ENCODE results near the gene SPR. TPM values are rescaled to one million over a fixed set of nuclear protein-coding genes. Genes with fewer than 3 reads are reported as not detected.

The SPR gene
- total RNA-seq, 8 experiments from 2014 or later = 0.55 to 116 (median 2.6) TPM

DNA sequence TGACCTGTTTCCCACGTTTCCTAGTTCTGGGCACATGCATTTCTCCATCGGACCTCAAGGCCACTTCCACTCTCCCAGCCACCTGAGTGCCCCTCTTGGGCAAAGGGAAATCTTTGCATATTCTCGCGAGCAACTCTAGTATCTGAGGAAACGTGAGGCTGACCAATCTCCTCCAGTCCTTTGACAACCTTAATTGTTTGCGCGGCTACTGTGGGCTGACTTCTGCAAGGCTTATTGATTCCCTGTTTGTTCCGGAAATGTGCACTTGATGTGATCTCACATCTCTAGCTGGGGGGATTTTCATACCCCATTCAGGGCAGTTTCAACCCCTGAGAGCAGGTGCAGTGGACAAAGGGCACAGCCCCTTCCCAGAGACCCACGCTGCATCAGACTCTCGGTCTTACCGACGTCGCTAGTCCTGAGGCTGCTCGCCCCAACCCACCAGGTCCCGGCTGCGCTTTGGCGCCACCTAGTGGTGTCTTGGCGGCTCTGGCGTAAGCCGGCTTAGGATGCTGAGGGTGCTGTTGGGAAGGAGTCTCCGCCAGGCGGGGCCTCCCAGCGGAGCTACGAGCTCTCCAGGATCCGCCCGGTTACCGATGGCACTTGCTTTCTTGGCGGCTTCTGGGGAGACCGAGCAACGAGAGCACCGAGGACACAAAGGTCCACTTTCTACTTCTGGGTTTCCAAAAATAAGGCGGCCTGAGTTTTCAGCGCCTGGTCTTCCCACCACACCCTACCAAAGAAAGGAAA, 24.8 kb upstream of the SPR start:
- in situ Hi-C loops (cut with MboI; ENCODE audit: low pct_unique_long_range_greater_than_20kb in 2 of 9, low sequenced_read_pairs in 9 of 9, unreplicated experiment in 9 of 9) = loop anchor here in 4 of 9 experiments (25.0 kb wide), 2 partner anchors 100 to 1325 kb away; no protein-coding TSS in a partner anchor
- 0 to 32% (median 8%) methylated on average over 2 to 14 of the region's 33 CpGs; no CpG with 5 or more reads in 2 of the 10 experiments for WGBS, 10 experiments
- no peaks in the 10 kb centered on the region for H3K4me1 ChIP-seq (replicated peaks in 1 of 2)
- no peak overlapping the region for H3K27ac ChIP-seq
- H3K4me3 ChIP-seq = peak overlapping the region in 2 of 5 donors; percentile 16 to 23
- ATAC-seq (replicated peaks in 6 of 8) = peak; percentile 98 to 100 (median 99)

DNA sequence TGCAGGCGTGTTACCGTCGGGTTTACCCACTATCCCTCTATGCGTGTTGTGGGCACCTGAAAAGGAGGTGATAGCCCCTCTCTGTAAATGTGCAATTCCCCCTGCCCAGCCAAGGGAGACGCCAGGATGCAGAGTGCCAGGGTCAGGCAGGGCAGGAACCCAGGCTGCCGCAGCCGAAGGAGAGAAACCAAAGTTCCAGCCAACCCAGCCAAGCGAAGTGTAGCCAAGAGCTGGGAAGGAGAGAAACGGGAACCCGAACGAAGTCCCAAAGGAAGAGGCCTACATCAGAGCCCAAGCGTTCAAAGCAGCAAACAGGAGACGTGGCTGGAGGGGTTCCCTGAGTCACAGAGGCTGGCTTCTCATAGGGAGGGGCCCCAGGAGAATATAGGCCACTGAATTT, 24.2 kb upstream of the SPR start:
- ATAC-seq (replicated peaks in 6 of 8) = no peak
- H3K27ac ChIP-seq = no peak overlapping the region
- in situ Hi-C loops (cut with MboI; ENCODE audit: low pct_unique_long_range_greater_than_20kb in 2 of 9, low sequenced_read_pairs in 9 of 9, unreplicated experiment in 9 of 9) = loop anchor here in 4 of 9 experiments (25.0 kb wide), 2 partner anchors 101 to 1326 kb away; no protein-coding TSS in a partner anchor
- no peaks in the 10 kb centered on the region for H3K4me1 ChIP-seq (replicated peaks in 1 of 2)
- no peak overlapping the region for H3K4me3 ChIP-seq
- WGBS, 10 experiments = 20 to 79% (median 65%) methylated on average over 1 to 8 of the region's 13 CpGs; no CpG with 5 or more reads in 2 of the 10 experiments

DNA sequence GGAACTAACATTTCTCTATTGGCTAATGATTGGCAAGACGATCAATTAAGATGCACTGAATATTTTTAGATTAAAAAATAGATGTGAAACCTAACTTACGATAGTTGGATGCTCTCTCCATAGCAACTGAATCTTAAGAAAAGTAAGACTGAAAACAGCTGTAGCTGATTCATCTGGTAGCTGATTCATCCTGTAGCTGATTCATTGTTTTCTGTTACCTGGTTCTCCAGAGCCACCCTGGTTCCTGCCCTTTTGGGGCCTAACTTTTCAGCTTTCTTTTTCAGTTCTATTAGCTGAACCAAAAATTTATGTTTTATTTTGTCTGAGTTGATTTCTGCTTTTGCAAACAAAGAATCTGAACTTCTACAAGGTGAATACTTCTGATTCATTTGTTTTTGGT, 22.7 kb upstream of the SPR start:
- in situ Hi-C loops (cut with MboI; ENCODE audit: low pct_unique_long_range_greater_than_20kb in 2 of 9, low sequenced_read_pairs in 9 of 9, unreplicated experiment in 9 of 9) = loop anchor here in 4 of 9 experiments (25.0 kb wide), 2 partner anchors 102 to 1327 kb away; no protein-coding TSS in a partner anchor
- Histone ChIP-seq H3K4me1 (replicated peaks in 1 of 2) (no peaks in the 10 kb centered on the region), H3K4me3 (no peak overlapping the region), H3K27ac (no peak overlapping the region)
- 0 to 78% (median 29%) methylated on average over 1 to 2 of the region's 2 CpGs; no CpG with 5 or more reads in 1 of the 10 experiments for WGBS, 10 experiments
- peak in 1 of 8 experiments; percentile 8 for ATAC-seq (replicated peaks in 6 of 8)

DNA sequence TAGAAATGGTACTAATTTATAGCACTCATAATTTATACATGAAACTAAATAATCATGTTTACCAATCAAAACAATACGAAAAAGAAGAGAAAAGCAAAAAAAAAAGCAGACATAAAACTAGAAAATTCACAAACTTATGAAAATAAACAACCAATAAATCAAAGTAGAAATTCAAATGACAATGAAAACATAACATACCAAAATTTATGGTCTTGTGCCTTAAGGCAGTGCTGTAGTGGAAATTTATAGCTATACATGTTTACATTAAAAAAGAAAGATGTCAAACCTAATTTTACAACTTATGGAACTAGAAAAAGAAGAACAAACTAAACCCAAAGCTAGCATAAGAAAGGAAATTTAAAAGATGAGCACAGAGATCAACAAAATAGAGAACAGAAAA, 16.1 kb upstream of the SPR start:
- in situ Hi-C loops (cut with MboI; ENCODE audit: low pct_unique_long_range_greater_than_20kb in 2 of 9, low sequenced_read_pairs in 9 of 9, unreplicated experiment in 9 of 9) = loop anchor here in 4 of 9 experiments (25.0 kb wide), 2 partner anchors 109 to 1334 kb away; no protein-coding TSS in a partner anchor
- no peak for ATAC-seq (replicated peaks in 6 of 8)
- Histone ChIP-seq H3K4me1 (replicated peaks in 1 of 2) (no peaks in the 10 kb centered on the region), H3K27ac (no peak overlapping the region), H3K4me3 (no peak overlapping the region)
- 0 to 70% (median 0%) methylated on average over 1 of the region's 1 CpG; no CpG with 5 or more reads in 2 of the 10 experiments for WGBS, 10 experiments

DNA sequence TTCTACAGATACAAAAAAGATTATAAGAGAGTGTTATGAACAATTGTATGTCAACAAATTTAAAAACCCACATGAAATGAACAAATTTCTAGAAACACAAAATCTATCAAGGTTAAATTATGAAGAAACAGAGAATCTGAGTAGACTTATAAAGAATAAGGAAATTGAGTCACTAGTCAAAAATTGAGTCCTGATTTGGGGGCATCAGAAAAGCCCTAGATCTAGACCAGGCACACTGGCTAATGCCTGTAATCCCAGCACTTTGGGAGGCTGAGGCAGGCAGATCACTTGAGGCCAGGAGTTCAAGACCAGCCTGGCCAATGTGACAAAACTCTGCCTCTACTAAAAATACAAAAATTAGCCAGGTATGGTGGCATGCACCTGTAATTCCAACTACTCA, 15.3 kb upstream of the SPR start:
- in situ Hi-C loops (cut with MboI; ENCODE audit: low pct_unique_long_range_greater_than_20kb in 2 of 9, low sequenced_read_pairs in 9 of 9, unreplicated experiment in 9 of 9) = loop anchor here in 4 of 9 experiments (25.0 kb wide), 2 partner anchors 110 to 1335 kb away; no protein-coding TSS in a partner anchor
- ATAC-seq (replicated peaks in 6 of 8) = no peak
- Histone ChIP-seq H3K4me3 (no peak overlapping the region), H3K4me1 (replicated peaks in 1 of 2) (no peaks in the 10 kb centered on the region), H3K27ac (no peak overlapping the region)

DNA sequence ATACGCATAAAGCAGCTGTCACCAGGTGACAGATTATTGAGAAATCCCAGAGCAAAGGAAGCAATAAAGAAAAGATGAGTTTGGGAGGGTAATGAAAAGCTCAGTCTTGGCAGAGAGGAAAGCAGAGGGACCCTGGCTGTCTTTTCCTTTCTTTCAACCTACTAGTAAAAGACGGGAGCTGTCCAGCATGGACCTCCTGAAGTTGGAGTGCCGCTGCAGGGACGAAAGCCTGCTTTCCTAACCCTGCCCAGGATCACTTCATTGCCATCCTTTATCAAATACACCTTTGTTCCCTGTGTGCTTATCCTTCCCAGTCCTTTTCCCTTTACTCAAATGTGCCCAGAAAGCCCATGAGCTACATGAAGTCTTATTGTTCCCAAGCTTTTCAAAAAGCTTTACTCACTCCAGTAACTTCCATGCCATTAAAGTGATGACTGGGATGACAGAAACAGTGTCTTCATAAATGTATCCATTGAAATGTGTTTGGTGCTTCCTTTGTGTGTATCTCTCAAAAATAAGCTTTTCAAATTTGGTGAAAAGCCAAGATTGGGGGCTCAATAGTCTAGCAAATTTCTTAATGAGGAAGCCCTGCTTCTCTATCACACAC, 3.7 kb upstream of the SPR start:
- no peak for ATAC-seq (replicated peaks in 6 of 8)
- 0 to 33% (median 10%) methylated on average over 1 to 4 of the region's 4 CpGs; no CpG with 5 or more reads in 1 of the 10 experiments for WGBS, 10 experiments
- in situ Hi-C loops (cut with MboI; ENCODE audit: low pct_unique_long_range_greater_than_20kb in 2 of 9, low sequenced_read_pairs in 9 of 9, unreplicated experiment in 9 of 9) = loop anchor here in 6 of 9 experiments (25.0 kb wide), 3 partner anchors 279 to 1346 kb away; no protein-coding TSS in a partner anchor
- H3K4me1 ChIP-seq (replicated peaks in 1 of 2) = peaks cover 0 to 4% of the 10 kb centered on the region in 2 donors
- no peak overlapping the region for H3K4me3 ChIP-seq
- H3K27ac ChIP-seq = no peak overlapping the region

DNA sequence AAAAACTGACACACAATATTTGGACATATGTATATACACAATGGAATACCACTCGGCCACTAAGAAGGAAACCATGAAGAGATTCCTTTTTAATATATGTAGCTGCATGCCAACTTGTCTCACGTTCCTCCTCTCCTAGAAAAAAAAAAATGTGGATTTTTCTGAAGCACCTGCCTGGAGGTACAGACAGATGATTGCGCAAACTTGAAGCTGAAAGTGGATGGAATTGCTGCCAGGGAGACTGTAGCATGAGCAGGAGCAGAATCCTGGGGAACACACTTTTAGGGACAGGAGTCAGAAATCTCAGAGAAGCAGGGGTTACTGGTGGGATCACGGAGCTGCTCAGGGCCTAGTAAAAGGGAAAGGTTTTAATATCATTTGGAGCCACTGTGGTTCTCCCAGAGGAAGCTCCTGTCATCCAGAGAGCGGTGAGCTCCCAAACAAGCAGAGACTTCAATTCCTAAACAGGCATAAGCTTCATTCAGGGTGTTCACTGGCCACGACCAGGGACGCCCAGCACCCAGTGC, 640 bp upstream of the SPR start:
- H3K4me1 ChIP-seq (replicated peaks in 1 of 2) = peaks cover 0 to 4% of the 10 kb centered on the region in 2 donors
- WGBS, 10 experiments = 47 to 85% (median 58%) methylated on average over 2 to 7 of the region's 7 CpGs; no CpG with 5 or more reads in 1 of the 10 experiments
- in situ Hi-C loops (cut with MboI; ENCODE audit: low pct_unique_long_range_greater_than_20kb in 2 of 9, low sequenced_read_pairs in 9 of 9, unreplicated experiment in 9 of 9) = loop anchor here in 6 of 9 experiments (25.0 kb wide), 3 partner anchors 276 to 1349 kb away; no protein-coding TSS in a partner anchor
- peak overlapping the region; percentile 32 to 45 (median 39) for H3K4me3 ChIP-seq
- H3K27ac ChIP-seq = no peak overlapping the region
- no peak for ATAC-seq (replicated peaks in 6 of 8)

DNA sequence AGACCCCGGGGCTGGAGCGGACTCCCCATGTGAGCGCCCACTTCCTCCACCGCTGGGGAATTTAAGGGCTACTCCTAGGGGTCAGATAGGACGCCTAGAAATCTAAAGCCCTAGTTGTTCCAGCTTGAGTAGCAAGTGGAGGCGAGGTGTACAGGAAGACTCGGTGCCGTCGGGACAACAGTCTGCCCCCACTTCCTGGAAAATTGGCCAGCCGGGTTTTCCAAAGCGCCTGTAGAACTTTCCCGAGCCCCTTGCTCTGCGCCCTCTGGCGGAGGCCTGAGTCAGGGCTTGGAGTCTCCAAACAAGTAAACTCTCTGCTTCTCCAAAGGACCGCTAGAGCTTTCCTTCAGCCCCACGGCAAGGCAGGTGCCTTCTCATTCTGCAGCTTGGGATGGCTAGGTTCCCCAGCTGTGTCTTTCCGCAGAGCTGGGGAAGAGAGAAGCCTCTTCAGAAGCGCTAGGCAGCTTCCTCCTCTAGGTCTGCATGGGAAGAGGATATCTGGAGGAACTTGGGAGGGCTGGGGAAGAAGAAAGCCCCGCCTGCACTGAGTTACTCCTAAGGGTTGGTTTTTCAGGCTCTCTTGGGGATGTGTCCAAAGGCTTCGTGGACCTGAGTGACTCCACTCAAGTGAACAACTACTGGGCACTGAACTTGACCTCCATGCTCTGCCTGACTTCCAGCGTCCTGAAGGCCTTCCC, 681 bp downstream of the SPR start:
- peak; percentile 51 to 77 (median 72) for ATAC-seq (replicated peaks in 6 of 8)
- Histone ChIP-seq H3K4me1 (replicated peaks in 1 of 2) (peaks cover 0 to 4% of the 10 kb centered on the region in 2 donors), H3K4me3 (peak overlapping the region; percentile 32 to 45 (median 39)), H3K27ac (no peak overlapping the region)
- in situ Hi-C loops (cut with MboI; ENCODE audit: low pct_unique_long_range_greater_than_20kb in 2 of 9, low sequenced_read_pairs in 9 of 9, unreplicated experiment in 9 of 9) = loop anchor here in 6 of 9 experiments (25.0 kb wide), 3 partner anchors 274 to 1351 kb away; no protein-coding TSS in a partner anchor
- 1 to 14% (median 3%) methylated on average over 1 to 15 of the region's 21 CpGs; no CpG with 5 or more reads in 5 of the 10 experiments for WGBS, 10 experiments

DNA sequence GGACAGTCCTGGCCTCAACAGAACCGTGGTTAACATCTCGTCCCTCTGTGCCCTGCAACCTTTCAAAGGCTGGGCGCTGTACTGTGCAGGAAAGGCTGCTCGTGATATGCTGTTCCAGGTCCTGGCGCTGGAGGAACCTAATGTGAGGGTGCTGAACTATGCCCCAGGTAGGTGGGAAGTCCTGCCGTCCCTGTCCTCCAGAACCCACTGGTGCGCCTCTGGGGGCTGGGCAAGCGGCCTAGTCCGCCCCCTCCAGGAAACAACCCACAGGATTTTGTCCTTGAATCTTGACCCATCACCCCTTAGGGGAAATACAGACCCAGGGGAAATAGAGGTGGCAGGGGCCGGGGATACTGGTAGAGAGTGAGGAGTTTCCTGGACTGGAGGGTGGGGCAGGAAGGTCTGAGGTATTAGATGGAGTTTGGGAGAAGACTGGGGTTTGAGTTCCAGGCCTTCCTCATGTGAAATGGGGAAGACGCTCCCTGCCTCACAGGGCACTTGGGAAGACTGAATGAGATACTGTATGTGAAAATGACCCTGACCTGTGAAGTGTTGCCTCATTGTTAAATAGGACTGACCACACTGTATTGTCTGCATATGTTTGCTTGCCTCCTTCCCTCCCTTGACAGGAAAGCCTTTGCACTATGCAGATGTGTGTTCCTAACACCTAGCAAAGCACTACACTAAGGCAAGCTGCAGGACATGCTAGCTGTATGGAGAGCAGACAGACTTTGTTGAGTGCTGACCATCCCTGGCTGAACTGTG, 1.4 kb downstream of the SPR start:
- in situ Hi-C loops (cut with MboI; ENCODE audit: low pct_unique_long_range_greater_than_20kb in 2 of 9, low sequenced_read_pairs in 9 of 9, unreplicated experiment in 9 of 9) = loop anchor here in 6 of 9 experiments (25.0 kb wide), 3 partner anchors 274 to 1351 kb away; no protein-coding TSS in a partner anchor
- WGBS, 10 experiments = 33 to 100% (median 87%) methylated on average over 1 to 6 of the region's 11 CpGs; no CpG with 5 or more reads in 3 of the 10 experiments
- H3K27ac ChIP-seq = no peak overlapping the region
- ATAC-seq (replicated peaks in 6 of 8) = peak in 1 of 8 experiments; percentile 0
- H3K4me3 ChIP-seq = no peak overlapping the region
- peaks cover 0 to 4% of the 10 kb centered on the region in 2 donors for H3K4me1 ChIP-seq (replicated peaks in 1 of 2)

DNA sequence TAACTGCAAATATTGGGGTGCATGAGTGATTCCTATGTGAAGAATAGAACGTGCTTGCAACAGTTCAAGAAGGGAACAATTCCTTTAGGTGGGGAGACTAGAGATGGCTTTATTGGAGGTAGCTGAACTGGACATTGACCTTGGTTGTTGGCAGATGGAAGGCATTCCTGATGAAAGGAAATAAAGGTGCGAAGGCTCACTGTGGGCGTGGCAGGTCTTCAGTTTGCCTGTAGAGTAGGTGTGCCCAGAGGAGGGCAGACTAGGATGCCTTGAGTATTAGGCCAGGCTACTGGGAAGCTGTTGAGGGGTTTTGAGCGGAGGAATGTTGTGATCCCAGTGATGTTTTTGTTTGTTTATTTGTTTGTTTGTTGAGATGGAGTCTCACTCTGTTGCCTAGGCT, 2.8 kb downstream of the SPR start:
- Histone ChIP-seq H3K4me3 (no peak overlapping the region), H3K27ac (no peak overlapping the region), H3K4me1 (replicated peaks in 1 of 2) (peaks cover 0 to 4% of the 10 kb centered on the region in 2 donors)
- WGBS, 10 experiments = 70 to 100% (median 86%) methylated on average over 1 to 4 of the region's 4 CpGs; no CpG with 5 or more reads in 4 of the 10 experiments
- in situ Hi-C loops (cut with MboI; ENCODE audit: low pct_unique_long_range_greater_than_20kb in 2 of 9, low sequenced_read_pairs in 9 of 9, unreplicated experiment in 9 of 9) = loop anchor here in 7 of 9 experiments (10.0 to 25.0 kb wide), 5 partner anchors 272 to 1353 kb away; no protein-coding TSS in a partner anchor
- no peak for ATAC-seq (replicated peaks in 6 of 8)

DNA sequence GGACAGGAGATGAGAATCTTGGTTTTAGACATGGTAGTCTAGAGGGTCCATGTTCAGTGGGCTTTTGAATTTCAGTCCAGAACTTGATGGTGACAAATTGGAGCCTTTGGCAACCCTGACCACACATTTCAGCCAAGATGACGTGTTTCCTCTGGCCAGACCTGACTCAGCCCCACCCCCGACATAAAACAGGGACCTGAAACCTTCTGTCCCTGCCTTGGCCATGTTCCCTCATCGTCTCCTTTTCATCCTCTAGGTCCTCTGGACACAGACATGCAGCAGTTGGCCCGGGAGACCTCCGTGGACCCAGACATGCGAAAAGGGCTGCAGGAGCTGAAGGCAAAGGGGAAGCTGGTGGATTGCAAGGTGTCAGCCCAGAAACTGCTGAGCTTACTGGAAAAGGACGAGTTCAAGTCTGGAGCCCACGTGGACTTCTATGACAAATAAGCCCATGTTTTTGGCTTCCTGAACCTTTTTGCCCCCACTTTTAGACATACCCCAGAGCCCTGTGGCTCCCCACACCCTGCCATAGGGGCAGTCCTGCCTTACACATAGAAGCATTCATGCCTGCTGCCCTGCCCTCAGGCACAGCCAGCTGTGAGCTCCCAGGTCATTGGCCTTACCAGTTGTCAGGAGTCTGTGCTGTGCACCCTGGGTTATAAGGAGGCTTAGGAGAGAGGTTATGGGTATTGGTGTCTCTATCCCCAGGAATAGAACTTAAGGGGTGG, 4.0 kb downstream of the SPR start:
- 47 to 87% (median 69%) methylated on average over 3 to 5 of the region's 8 CpGs; no CpG with 5 or more reads in 5 of the 10 experiments for WGBS, 10 experiments
- H3K4me3 ChIP-seq = no peak overlapping the region
- no peak for ATAC-seq (replicated peaks in 6 of 8)
- peaks cover 4 to 8% of the 10 kb centered on the region in 2 donors for H3K4me1 ChIP-seq (replicated peaks in 1 of 2)
- no peak overlapping the region for H3K27ac ChIP-seq
- in situ Hi-C loops (cut with MboI; ENCODE audit: low pct_unique_long_range_greater_than_20kb in 2 of 9, low sequenced_read_pairs in 9 of 9, unreplicated experiment in 9 of 9) = loop anchor here in 7 of 9 experiments (10.0 to 25.0 kb wide), 5 partner anchors 271 to 1354 kb away; no protein-coding TSS in a partner anchor
